ENCODE measurements around the gene CACNA2D4. TPM values are rescaled to one million over a fixed set of nuclear protein-coding genes. Genes with fewer than 3 reads are reported as not detected.

CACNA2D4 gene
- total RNA-seq, 6 experiments from 2014 or later, result 0.07 to 0.26 (median 0.23) TPM; not detected in 2

DNA sequence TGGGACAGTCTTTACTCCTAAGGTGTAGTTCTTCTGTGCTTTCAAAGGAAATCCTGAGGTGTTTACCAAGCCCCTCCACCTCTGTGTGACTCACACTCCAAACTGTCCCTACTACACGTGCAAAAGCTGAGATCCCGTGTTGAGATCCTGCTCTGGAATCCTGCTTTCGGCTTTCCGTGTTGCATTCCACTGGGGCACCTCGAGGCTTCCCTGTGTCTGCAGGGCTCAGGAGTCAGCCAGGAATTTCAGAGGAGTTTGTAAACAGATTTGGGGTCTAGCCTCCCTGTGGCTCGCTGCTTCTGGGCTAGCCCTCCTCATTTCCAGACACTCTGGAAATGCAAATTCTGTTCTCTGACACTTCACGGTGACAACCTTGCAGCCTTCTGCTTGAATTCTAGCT is 48.4 kb downstream of the CACNA2D4 start:
- no peak overlapping the region for H3K4me3 Mint-ChIP-seq
- no peak for DNase-seq
- peaks cover 13% of the 10 kb centered on the region for H3K9me3 Mint-ChIP-seq
- no peaks in the 10 kb centered on the region for H3K4me1 Mint-ChIP-seq (ENCODE audit: low read depth)
- TF ChIP-seq, protein P1, sequence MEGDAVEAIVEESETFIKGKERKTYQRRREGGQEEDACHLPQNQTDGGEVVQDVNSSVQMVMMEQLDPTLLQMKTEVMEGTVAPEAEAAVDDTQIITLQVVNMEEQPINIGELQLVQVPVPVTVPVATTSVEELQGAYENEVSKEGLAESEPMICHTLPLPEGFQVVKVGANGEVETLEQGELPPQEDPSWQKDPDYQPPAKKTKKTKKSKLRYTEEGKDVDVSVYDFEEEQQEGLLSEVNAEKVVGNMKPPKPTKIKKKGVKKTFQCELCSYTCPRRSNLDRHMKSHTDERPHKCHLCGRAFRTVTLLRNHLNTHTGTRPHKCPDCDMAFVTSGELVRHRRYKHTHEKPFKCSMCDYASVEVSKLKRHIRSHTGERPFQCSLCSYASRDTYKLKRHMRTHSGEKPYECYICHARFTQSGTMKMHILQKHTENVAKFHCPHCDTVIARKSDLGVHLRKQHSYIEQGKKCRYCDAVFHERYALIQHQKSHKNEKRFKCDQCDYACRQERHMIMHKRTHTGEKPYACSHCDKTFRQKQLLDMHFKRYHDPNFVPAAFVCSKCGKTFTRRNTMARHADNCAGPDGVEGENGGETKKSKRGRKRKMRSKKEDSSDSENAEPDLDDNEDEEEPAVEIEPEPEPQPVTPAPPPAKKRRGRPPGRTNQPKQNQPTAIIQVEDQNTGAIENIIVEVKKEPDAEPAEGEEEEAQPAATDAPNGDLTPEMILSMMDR (IDR thresholded peaks at IDR 0.05), result no peak
- no peaks in the 10 kb centered on the region for H3K36me3 Mint-ChIP-seq (ENCODE audit: low read depth)
- H3K27ac Mint-ChIP-seq, result no peak overlapping the region
- H3K27me3 Mint-ChIP-seq (ENCODE audit: insufficient read depth), result peaks cover 71% of the 10 kb centered on the region

DNA sequence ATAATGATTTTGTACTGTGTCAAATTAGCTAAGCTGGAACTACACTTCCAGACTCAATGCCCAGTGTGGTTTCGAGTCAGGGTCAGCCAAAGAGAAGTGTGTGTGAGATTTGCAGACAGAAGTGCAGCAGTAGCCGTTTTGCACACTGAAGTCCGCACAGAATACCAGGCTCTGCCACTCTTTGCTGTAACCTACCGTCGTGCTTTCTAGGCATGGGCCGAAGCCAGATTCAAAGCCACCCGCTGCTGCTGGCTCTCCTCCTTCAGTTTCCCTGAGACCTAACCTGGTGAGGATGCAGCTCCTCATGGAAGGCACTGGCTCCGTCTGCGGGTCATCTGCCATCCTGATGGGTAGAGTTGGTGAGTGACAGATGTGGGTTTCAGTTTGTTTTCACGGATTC is 49.3 kb downstream of the CACNA2D4 start:
- DNase-seq, result no peak
- Mint-ChIP-seq H3K4me3 (no peak overlapping the region), H3K9me3 (peaks cover 13% of the 10 kb centered on the region), H3K4me1 (ENCODE audit: low read depth) (no peaks in the 10 kb centered on the region), H3K36me3 (ENCODE audit: low read depth) (no peaks in the 10 kb centered on the region), H3K27ac (no peak overlapping the region), H3K27me3 (ENCODE audit: insufficient read depth) (peaks cover 67% of the 10 kb centered on the region)
- TF ChIP-seq, protein P1 (IDR thresholded peaks at IDR 0.05), result no peak

DNA sequence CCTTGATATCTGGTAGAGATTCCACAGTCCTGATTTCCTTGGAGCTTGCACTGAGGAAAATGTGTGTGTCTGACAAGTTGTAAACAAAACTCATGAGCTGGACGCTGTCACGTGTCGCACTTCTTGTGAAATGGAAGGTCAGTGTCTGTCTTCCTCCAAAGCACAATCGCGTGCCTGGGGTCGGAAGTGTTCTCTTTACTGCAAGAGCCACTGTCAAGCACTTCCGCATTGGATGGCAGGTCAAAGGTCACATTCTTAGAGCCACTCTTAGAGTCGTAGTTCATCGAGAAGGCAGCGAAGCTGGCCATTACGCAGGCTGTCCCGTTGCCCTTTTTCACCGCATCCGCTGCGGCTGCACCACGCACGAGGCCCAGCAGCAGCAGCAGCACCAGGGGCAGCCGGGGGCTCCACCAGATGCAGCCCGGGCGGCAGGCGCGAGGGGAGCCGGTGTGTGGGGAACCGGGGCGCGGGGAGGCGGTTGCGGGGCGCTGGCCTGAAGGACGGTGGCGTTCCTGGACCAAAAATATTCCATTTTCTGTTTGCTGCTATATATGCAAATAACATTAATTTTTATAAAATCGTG is 53.1 kb downstream of the CACNA2D4 start:
- Mint-ChIP-seq H3K27ac (no peak overlapping the region), H3K4me3 (no peak overlapping the region), H3K27me3 (ENCODE audit: insufficient read depth) (peaks cover 49% of the 10 kb centered on the region), H3K9me3 (peaks cover 6% of the 10 kb centered on the region; the same call in 1 of the 2 replicates), H3K4me1 (ENCODE audit: low read depth) (no peaks in the 10 kb centered on the region; the same call in 1 of the 2 replicates), H3K36me3 (ENCODE audit: low read depth) (no peaks in the 10 kb centered on the region)
- no peak for DNase-seq
- TF ChIP-seq, protein P1 (IDR thresholded peaks at IDR 0.05), result no peak

DNA sequence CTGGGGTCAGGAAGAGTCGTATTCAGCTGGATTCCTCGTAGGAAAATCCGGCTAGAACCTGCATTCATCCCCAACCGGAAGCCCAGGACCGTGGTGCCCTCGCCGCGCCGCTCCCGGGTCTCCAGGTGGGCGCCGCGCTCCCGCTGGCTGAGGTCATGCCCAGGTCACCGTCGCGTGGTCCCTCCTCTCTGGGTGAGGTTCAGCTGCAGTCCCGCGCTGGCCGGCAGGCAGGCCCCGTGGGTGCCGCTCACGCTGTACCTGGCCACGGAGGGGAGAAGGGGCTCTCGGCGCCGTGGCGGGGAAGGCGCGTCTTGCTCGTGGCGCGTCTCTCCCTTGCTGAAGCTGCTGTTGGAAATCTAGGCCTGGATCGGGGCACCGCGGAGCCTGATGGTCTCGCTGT is 53.6 kb downstream of the CACNA2D4 start:
- Mint-ChIP-seq H3K4me1 (ENCODE audit: low read depth) (peaks cover 1% of the 10 kb centered on the region; the same call in 1 of the 2 replicates), H3K4me3 (no peak overlapping the region), H3K36me3 (ENCODE audit: low read depth) (no peaks in the 10 kb centered on the region), H3K9me3 (peaks cover 6% of the 10 kb centered on the region; the same call in 1 of the 2 replicates), H3K27me3 (ENCODE audit: insufficient read depth) (peaks cover 47% of the 10 kb centered on the region), H3K27ac (no peak overlapping the region)
- no peak for DNase-seq
- TF ChIP-seq, protein P1 (IDR thresholded peaks at IDR 0.05), result no peak

DNA sequence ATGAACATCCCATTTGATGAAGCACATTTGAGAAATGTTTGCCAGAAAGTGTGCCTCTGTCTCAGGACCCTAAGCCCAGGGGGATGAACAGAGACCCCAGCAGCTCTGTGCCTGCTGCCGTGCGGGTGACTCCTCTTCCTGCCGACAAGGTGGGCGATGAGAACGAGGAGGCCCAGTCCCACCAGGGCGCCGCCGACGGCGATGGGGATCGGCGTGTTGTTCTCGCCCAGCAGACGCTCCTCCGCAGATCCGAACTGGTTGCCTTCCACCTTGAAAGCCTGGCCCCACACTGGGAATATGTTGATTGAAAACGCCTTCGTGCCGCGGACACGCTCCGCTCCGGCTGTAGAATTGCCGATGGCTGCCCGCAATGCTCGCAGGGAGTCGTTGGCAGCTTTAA is 54.0 kb downstream of the CACNA2D4 start:
- peaks cover 2% of the 10 kb centered on the region; the same call in 1 of the 2 replicates for H3K9me3 Mint-ChIP-seq
- no peak overlapping the region for H3K4me3 Mint-ChIP-seq
- H3K27me3 Mint-ChIP-seq (ENCODE audit: insufficient read depth), result peaks cover 43% of the 10 kb centered on the region
- DNase-seq, result no peak
- no peaks in the 10 kb centered on the region for H3K36me3 Mint-ChIP-seq (ENCODE audit: low read depth)
- peaks cover 5% of the 10 kb centered on the region; the same call in 1 of the 2 replicates for H3K4me1 Mint-ChIP-seq (ENCODE audit: low read depth)
- TF ChIP-seq, protein P1 (IDR thresholded peaks at IDR 0.05), result no peak
- no peak overlapping the region for H3K27ac Mint-ChIP-seq
